ENCODE data around the gene DNHD1. TPM values are rescaled to one million over a fixed set of nuclear protein-coding genes. Genes with fewer than 3 reads are reported as not detected.

The DNHD1 gene
- total RNA-seq, 1 donor from 2014 or later = 5.0 TPM

DNA sequence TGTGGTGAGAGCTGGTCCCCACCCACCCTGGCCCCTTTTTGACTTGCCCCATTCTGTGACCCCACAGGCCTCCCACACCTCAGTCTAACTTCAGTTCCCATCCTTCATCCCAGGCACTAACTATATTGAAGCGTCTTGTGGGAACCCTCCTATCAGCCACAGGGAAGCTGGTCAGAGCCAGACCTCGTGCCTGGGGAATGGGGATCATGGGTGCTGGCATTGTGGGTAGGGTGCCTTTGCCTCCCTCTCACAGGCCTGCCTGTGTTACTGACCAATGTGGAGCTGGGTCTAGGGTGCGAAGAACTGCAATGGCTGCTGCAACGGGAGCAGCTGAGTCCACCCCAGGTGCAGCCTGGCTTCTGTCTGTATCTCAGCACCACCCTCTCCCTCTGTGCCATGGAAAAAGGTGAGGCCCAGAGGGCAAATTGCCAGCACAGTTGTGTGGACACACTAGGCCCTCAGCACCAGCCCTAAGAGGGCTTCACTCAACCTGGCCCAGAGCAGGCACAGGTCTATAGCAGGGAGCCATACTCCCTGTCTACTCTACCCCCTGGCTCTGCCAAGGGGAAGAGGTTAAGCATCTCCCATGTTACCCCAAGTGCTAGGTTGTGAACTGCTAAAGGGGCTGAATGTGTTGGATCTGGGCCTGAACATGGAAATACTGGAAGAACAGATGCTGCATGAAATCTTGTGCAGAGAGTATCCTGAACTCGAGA, 69.1 kb downstream of the DNHD1 start:
- no peak overlapping the region for H3K4me3 Mint-ChIP-seq
- Histone ChIP-seq H3K4me3 (no peak overlapping the region), H3K4me2 (no peak overlapping the region), H3K4me1 (peaks cover 5% of the 10 kb centered on the region), H3K27me3 (no peaks in the 10 kb centered on the region), H3K36me3 (no peaks in the 10 kb centered on the region), H3F3A (ENCODE audit: low read depth) (no peaks in the 10 kb centered on the region), H3K9me3 (ENCODE audit: low read depth) (no peaks in the 10 kb centered on the region), H3K9ac (no peak overlapping the region), H2AFZ (replicated peaks) (no peak overlapping the region), H4K20me1 (ENCODE audit: low read depth) (no peaks in the 10 kb centered on the region), H3K79me2 (ENCODE audit: low read depth) (no peaks in the 10 kb centered on the region), H3K27ac (no peak overlapping the region)
- TF ChIP-seq EZH2 (IDR thresholded peaks at IDR 0.05) (no peak), EZH2phosphoT487 (IDR thresholded peaks at IDR 0.05) (no peak)
- TF ChIP-seq, protein P1, sequence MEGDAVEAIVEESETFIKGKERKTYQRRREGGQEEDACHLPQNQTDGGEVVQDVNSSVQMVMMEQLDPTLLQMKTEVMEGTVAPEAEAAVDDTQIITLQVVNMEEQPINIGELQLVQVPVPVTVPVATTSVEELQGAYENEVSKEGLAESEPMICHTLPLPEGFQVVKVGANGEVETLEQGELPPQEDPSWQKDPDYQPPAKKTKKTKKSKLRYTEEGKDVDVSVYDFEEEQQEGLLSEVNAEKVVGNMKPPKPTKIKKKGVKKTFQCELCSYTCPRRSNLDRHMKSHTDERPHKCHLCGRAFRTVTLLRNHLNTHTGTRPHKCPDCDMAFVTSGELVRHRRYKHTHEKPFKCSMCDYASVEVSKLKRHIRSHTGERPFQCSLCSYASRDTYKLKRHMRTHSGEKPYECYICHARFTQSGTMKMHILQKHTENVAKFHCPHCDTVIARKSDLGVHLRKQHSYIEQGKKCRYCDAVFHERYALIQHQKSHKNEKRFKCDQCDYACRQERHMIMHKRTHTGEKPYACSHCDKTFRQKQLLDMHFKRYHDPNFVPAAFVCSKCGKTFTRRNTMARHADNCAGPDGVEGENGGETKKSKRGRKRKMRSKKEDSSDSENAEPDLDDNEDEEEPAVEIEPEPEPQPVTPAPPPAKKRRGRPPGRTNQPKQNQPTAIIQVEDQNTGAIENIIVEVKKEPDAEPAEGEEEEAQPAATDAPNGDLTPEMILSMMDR (IDR thresholded peaks at IDR 0.05) = no peak
- peaks cover 9% of the 10 kb centered on the region for H3K4me1 Mint-ChIP-seq
- H3K9me3 Mint-ChIP-seq = no peaks in the 10 kb centered on the region
- H3K27me3 Mint-ChIP-seq (ENCODE audit: insufficient read depth, low read depth) = no peaks in the 10 kb centered on the region
- H3K36me3 Mint-ChIP-seq = peaks cover 5% of the 10 kb centered on the region
- H3K27ac Mint-ChIP-seq = no peak overlapping the region
- no peak for DNase-seq (ENCODE audit: low spot score)

- Histone ChIP-seq H3K27ac (no peak overlapping the region), H2AFZ (replicated peaks) (no peak overlapping the region), H3K9ac (no peak overlapping the region), H3K4me2 (no peak overlapping the region), H3K79me2 (ENCODE audit: low read depth) (no peaks in the 10 kb centered on the region), H3K27me3 (no peaks in the 10 kb centered on the region), H3K36me3 (no peaks in the 10 kb centered on the region), H3K4me3 (no peak overlapping the region), H4K20me1 (ENCODE audit: low read depth) (no peaks in the 10 kb centered on the region), H3K4me1 (peaks cover 5% of the 10 kb centered on the region), H3F3A (ENCODE audit: low read depth) (no peaks in the 10 kb centered on the region), H3K9me3 (ENCODE audit: low read depth) (no peaks in the 10 kb centered on the region)
- H3K36me3 Mint-ChIP-seq = peaks cover 7% of the 10 kb centered on the region
- H3K9me3 Mint-ChIP-seq = no peaks in the 10 kb centered on the region
- no peak for DNase-seq (ENCODE audit: low spot score)
- H3K27ac Mint-ChIP-seq = no peak overlapping the region
- peaks cover 9% of the 10 kb centered on the region for H3K4me1 Mint-ChIP-seq
- no peak overlapping the region for H3K4me3 Mint-ChIP-seq
- H3K27me3 Mint-ChIP-seq (ENCODE audit: insufficient read depth, low read depth) = no peaks in the 10 kb centered on the region
- TF ChIP-seq, protein P1 (IDR thresholded peaks at IDR 0.05) = no peak
- TF ChIP-seq EZH2 (IDR thresholded peaks at IDR 0.05) (no peak), EZH2phosphoT487 (IDR thresholded peaks at IDR 0.05) (no peak)
Observed at GRCh38 chr11:6566704-6567370, 69.8 kb downstream of the DNHD1 start.

- no peaks in the 10 kb centered on the region for H4K20me1 ChIP-seq (ENCODE audit: low read depth)
- H3K27me3 Mint-ChIP-seq (ENCODE audit: insufficient read depth, low read depth) = no peaks in the 10 kb centered on the region
- no peaks in the 10 kb centered on the region for H3K79me2 ChIP-seq (ENCODE audit: low read depth)
- H3K4me1 Mint-ChIP-seq = peaks cover 9% of the 10 kb centered on the region
- H3K27me3 ChIP-seq = no peaks in the 10 kb centered on the region
- H2AFZ ChIP-seq (replicated peaks) = no peak overlapping the region
- peaks cover 8% of the 10 kb centered on the region for H3K36me3 Mint-ChIP-seq
- no peak overlapping the region for H3K27ac ChIP-seq
- H3K4me3 Mint-ChIP-seq = no peak overlapping the region
- H3K27ac Mint-ChIP-seq = no peak overlapping the region
- H3K4me2 ChIP-seq = no peak overlapping the region
- TF ChIP-seq, protein P1 (IDR thresholded peaks at IDR 0.05) = no peak
- no peak for TF ChIP-seq EZH2phosphoT487 (IDR thresholded peaks at IDR 0.05)
- no peak for TF ChIP-seq EZH2 (IDR thresholded peaks at IDR 0.05)
- H3K36me3 ChIP-seq = no peaks in the 10 kb centered on the region
- no peak overlapping the region for H3K4me3 ChIP-seq
- no peak for DNase-seq (ENCODE audit: low spot score)
- H3F3A ChIP-seq (ENCODE audit: low read depth) = no peaks in the 10 kb centered on the region
- H3K9ac ChIP-seq = no peak overlapping the region
- H3K9me3 ChIP-seq (ENCODE audit: low read depth) = no peaks in the 10 kb centered on the region
- H3K4me1 ChIP-seq = peaks cover 5% of the 10 kb centered on the region
- no peaks in the 10 kb centered on the region for H3K9me3 Mint-ChIP-seq
Observed at GRCh38 chr11:6567371-6567745, 70.3 kb downstream of the DNHD1 start.

All from neural progenitor cell (in vitro differentiated cells).